SK-N-SH treated with all-trans-retinoic acid at 6 μM for 48 hours (cell line): Measurements from ENCODE around the gene CGNL1.

Source experiments
- PPARA ChIP-seq: fragments of 250-450 bp; sonication (Bioruptor Pico); IDR thresholded peaks from 2 replicates; pipeline ENCODE4 v1.5.0; 2020; ENCODE audit warnings: mild to moderate bottlenecking, borderline replicate concordance
- ZC3H10 ChIP-seq: fragments of 250-450 bp; sonication (Bioruptor Pico); IDR thresholded peaks from 2 replicates; pipeline ENCODE4 v1.5.1; 2021; ENCODE audit warnings: mild to moderate bottlenecking, moderate library complexity

GRCh38 chr15:57578288-57578900 lies 202.1 kb downstream of the CGNL1 start:
- TF ChIP-seq PPARA (no peak), ZC3H10 (CRISPR knock-in tag) (no peak)
